Tibial nerve (tissue), 4 donors: ENCODE results near the gene ATG10. TPM values are rescaled to one million over a fixed set of nuclear protein-coding genes. Genes with fewer than 3 reads are reported as not detected.
"Not testable (repeated sequence)": the region's sequence is repeated elsewhere in the genome, so short reads cannot be mapped to it uniquely, and the experiment has no call there.

Source experiments
- DNase-seq, 2 donors: peaks; one replicate each; pipeline ENCODE4 v3.0.0-alpha.2; 2019; ENCODE audit warnings: low spot score in 2 of 2
- H3K27ac ChIP-seq, 4 donors: fragments of 200-600 bp; sonication (generic) in 3 of 4; one replicate each; pipeline ENCODE4 v1.5.1; 2017 to 2019; ENCODE audit warnings: mild to moderate bottlenecking in 1 of 4
- H3K27me3 ChIP-seq, 2 donors: fragments of 200-600 bp; sonication (generic) in 1 of 2; one replicate each; pipeline versions ENCODE4 v1.5.1 to v1.6.0; 2017 to 2019
- H3K36me3 ChIP-seq, 3 donors: fragments of 200-600 bp; sonication (generic); one replicate each; pipeline ENCODE4 v1.5.1; 2018 to 2019
- H3K4me1 ChIP-seq, 4 donors: fragments of 200-600 bp; sonication (generic) in 3 of 4; one replicate each; pipeline ENCODE4 v1.5.1; 2017 to 2019
- H3K4me3 ChIP-seq, 4 donors: fragments of 200-600 bp; sonication (generic) in 3 of 4; one replicate each; pipeline ENCODE4 v1.5.1; 2017 to 2019; ENCODE audit warnings: mild to moderate bottlenecking in 1 of 4, moderate library complexity in 1 of 4
- H3K9me3 ChIP-seq, 4 donors: fragments of 200-600 bp; sonication (generic) in 3 of 4; one replicate each; pipeline ENCODE4 v1.5.1; 2017 to 2019
- EP300 ChIP-seq, 2 donors: sonication (generic); formaldehyde crosslinking; IDR thresholded peaks; one replicate each; pipeline ENCODE4 v1.6.1; 2017; ENCODE audit warnings: antibody characterized with exemption in 2 of 2, mild to moderate bottlenecking in 1 of 2
- POLR2A ChIP-seq, 2 donors: fragments of 450-650 bp; IDR thresholded peaks; one replicate each; pipeline ENCODE4 v1.6.1; 2017; ENCODE audit warnings: antibody characterized with exemption in 2 of 2, mild to moderate bottlenecking in 2 of 2, moderate library complexity in 2 of 2
- WGBS, 2 donors: methylation state at CpG; one replicate each; pipeline ENCODE4 v1.1.5; 2018; 5-methylcytosine and 5-hydroxymethylcytosine counted together
- total RNA-seq, 4 donors: library from RNA; depleted of rRNA; stranded (reverse); fragments of >200 nt; gene quantifications; one replicate each; pipeline ENCODE4 v1.1.0, GENCODE V29; 2016
- TF ChIP-seq, protein P1 (sequence below), 5 experiments: fragments of 200-600 bp in 3 of 5; fragments of 450-650 bp in 2 of 5; sonication (generic) in 3 of 5; IDR thresholded peaks; one replicate each; pipeline ENCODE4 v1.5.1; 2016 to 2019; ENCODE audit warnings: antibody characterized with exemption in 5 of 5, mild to moderate bottlenecking in 3 of 5, moderate library complexity in 2 of 5

ATG10 gene
- total RNA-seq, 4 donors from 2014 or later = 3.5 to 25.1 (median 6.9) TPM

DNA sequence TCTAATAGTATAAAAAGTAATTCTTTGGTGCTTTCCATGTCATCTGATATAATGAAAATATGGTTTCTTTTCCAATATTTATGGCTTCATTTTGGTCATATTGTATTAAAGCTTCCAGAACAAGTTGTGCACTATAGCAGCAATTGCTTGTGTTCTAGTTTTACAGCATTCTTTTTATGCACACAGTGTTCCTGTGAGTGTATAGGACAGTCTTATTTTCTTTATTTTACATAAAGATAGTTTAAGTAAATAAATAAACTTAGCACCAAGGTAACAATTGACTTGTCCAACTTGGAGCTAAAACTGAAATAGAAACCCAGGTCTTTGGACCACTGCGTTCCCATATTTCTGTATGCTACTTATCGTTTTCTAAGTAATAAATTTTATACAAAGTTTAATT, 38.9 kb downstream of the ATG10 start:
- TF ChIP-seq, protein P1, sequence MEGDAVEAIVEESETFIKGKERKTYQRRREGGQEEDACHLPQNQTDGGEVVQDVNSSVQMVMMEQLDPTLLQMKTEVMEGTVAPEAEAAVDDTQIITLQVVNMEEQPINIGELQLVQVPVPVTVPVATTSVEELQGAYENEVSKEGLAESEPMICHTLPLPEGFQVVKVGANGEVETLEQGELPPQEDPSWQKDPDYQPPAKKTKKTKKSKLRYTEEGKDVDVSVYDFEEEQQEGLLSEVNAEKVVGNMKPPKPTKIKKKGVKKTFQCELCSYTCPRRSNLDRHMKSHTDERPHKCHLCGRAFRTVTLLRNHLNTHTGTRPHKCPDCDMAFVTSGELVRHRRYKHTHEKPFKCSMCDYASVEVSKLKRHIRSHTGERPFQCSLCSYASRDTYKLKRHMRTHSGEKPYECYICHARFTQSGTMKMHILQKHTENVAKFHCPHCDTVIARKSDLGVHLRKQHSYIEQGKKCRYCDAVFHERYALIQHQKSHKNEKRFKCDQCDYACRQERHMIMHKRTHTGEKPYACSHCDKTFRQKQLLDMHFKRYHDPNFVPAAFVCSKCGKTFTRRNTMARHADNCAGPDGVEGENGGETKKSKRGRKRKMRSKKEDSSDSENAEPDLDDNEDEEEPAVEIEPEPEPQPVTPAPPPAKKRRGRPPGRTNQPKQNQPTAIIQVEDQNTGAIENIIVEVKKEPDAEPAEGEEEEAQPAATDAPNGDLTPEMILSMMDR (IDR thresholded peaks at IDR 0.05) = no peak
- TF ChIP-seq POLR2A (IDR thresholded peaks at IDR 0.05) (no peak), EP300 (IDR thresholded peaks at IDR 0.05) (no peak)
- no peak for DNase-seq
- H3K36me3 ChIP-seq = peaks cover 0 to 11% (median 0%) of the 10 kb centered on the region in 3 donors
- H3K27me3 ChIP-seq = no peaks in the 10 kb centered on the region
- H3K4me3 ChIP-seq = no peak overlapping the region
- peaks cover 0 to 4% (median 0%) of the 10 kb centered on the region in 4 donors for H3K9me3 ChIP-seq
- H3K4me1 ChIP-seq = no peaks in the 10 kb centered on the region
- no peak overlapping the region for H3K27ac ChIP-seq
- 96 to 98% methylated on average over 2 of the region's 2 CpGs for WGBS, 2 donors

DNA sequence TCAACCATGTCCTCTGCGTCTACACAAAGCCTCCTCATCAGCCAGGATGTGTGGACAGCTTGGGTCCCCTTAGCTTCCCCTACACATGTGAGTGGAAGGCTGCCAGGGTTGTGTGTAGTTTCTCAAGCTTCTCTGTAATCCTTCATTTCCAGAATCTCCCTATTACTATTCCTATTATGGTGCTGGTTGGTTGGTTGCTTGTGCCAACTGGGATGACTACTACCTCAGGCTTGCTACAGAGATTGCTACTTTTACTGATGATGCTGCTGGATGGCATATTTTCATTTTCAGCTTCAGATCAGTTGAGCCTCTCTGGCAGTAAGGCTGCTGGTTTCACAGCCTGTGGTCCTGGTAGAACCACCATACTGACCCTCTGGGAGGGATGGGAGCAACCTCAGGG, 39.9 kb downstream of the ATG10 start:
- Histone ChIP-seq H3K27ac (no peak overlapping the region), H3K36me3 (peaks cover 0 to 11% (median 0%) of the 10 kb centered on the region in 3 donors), H3K4me1 (no peaks in the 10 kb centered on the region), H3K9me3 (peaks cover 0 to 15% (median 3%) of the 10 kb centered on the region in 4 donors), H3K4me3 (no peak overlapping the region), H3K27me3 (no peaks in the 10 kb centered on the region)
- DNase-seq = no peak
- no peak for TF ChIP-seq POLR2A (IDR thresholded peaks at IDR 0.05)
- TF ChIP-seq EP300 (IDR thresholded peaks at IDR 0.05) = no peak
- TF ChIP-seq, protein P1 (IDR thresholded peaks at IDR 0.05) = no peak
- 89 to 100% methylated on average over 1 of the region's 1 CpG for whole genome bisulfite sequencing, 2 donors

DNA sequence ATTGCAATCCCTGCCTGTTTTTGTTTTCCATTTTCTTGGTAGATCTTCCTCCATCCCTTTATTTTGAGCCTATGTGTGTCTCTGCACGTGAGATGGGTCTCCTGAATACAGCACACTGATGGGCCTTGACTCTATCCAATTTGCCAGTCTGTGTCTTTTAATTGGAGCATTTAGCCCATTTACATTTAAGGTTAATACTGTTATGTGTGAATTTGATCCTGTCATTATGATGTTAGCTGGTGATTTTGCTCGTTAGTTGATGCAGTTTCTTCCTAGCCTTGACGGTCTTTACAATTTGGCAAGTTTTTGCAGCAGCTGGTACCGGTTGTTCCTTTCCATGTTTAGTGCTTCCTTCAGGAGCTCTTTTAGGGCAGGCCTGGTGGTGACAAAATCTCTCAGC, 42.8 kb downstream of the ATG10 start:
- H3K4me1 ChIP-seq, H3K27me3 ChIP-seq, H3K4me3 ChIP-seq, H3K36me3 ChIP-seq, H3K27ac ChIP-seq, DNase-seq: not testable (repeated sequence)
- peaks cover 0 to 16% (median 3%) of the 10 kb centered on the region in 4 donors for H3K9me3 ChIP-seq
- WGBS, 2 donors = 97% methylated on average over 4 of the region's 4 CpGs

DNA sequence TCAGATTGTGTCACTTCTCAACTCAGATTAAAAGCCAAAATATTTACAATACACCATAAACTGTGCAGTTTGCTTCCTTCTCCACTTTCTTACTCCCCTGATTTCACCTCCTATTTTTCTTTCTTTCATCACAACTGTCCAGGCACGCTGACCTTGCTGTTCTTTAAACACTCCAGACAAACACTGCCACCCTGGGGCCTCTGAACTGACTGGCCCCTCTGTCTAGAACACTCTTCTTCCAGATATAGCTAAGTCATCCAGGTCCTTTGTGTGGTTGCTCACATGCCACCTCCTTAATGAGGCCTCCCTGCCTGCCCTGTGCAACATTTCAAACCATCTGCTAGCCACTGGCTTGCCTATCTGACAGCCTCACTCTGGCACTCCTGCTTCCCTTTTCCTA, 46.6 kb downstream of the ATG10 start:
- peaks cover 0 to 16% (median 3%) of the 10 kb centered on the region in 4 donors for H3K9me3 ChIP-seq
- H3K27ac ChIP-seq = no peak overlapping the region
- TF ChIP-seq POLR2A (IDR thresholded peaks at IDR 0.05) = no peak
- 69 to 73% methylated on average over 1 of the region's 1 CpG for WGBS, 2 donors
- H3K36me3 ChIP-seq = peaks cover 0 to 3% (median 0%) of the 10 kb centered on the region in 3 donors
- no peak for DNase-seq
- H3K27me3 ChIP-seq = no peaks in the 10 kb centered on the region
- no peak overlapping the region for H3K4me3 ChIP-seq
- H3K4me1 ChIP-seq = no peaks in the 10 kb centered on the region

DNA sequence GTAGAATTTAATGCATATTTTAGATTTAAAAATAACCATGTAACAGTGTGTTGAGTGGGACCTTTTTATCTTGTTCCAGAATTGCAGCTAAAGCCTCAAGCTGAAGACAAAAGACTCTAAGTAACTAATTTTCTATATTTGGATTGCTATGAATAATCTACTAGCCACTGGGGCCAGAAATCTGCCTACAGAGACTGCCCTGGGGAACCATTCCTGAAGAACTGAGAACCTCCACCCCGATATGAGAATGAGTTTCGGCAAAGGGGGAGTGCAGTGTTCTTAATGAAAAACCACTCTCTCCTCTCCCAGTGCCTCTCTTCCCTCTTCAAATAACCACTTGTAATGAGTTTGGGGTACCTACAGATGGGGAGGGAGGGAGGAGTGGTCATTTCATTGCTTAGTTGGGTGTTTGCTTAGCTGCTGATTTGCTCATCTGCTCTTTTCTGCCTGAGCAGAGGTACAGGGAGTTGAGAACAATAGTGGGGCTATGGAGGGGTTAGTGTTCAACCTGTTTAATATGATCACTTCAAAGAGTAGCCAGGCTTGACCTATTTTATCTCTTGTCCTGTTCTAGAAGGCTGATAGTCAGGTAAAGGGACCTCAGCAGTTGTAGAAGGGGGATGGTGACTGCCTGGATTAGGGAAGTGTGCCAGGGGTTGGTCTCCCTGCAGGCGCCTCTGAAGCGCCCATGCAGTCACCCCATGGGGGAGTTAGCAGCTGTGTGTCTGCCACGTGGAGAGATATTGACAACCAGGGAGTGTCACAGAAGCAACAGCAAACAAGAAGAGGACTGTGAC, 47.7 kb downstream of the ATG10 start:
- no peak overlapping the region for H3K27ac ChIP-seq
- H3K4me3 ChIP-seq = no peak overlapping the region
- H3K27me3 ChIP-seq = no peaks in the 10 kb centered on the region
- TF ChIP-seq, protein P1 (IDR thresholded peaks at IDR 0.05) = no peak
- no peak for TF ChIP-seq EP300 (IDR thresholded peaks at IDR 0.05)
- TF ChIP-seq POLR2A (IDR thresholded peaks at IDR 0.05) = no peak
- peaks cover 0 to 3% (median 0%) of the 10 kb centered on the region in 3 donors for H3K36me3 ChIP-seq
- WGBS, 2 donors = 39 to 52% methylated on average over 5 of the region's 5 CpGs
- H3K4me1 ChIP-seq = no peaks in the 10 kb centered on the region
- H3K9me3 ChIP-seq = peaks cover 0 to 16% (median 3%) of the 10 kb centered on the region in 4 donors
- DNase-seq = no peak

DNA sequence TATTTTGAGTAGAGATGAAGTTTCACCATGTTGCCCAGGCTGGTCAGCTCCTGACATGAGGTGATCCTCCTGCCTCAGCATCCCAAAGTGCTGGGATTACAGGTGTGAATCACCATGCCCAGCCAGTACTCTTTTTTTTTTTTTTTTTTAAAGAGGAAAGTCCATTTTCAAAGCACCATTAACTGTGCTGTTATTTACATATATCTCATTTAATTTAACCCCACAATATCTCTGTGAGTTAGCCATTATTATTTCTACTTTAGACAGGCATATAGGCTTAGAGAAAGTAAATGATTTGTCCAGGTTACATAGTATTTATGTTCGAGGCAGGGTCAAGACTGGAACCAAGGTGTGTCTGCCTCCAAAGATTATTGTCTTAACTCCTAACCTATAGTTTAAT, 50.7 kb downstream of the ATG10 start:
- no peaks in the 10 kb centered on the region for H3K4me1 ChIP-seq
- TF ChIP-seq, protein P1 (IDR thresholded peaks at IDR 0.05) = no peak
- no peak overlapping the region for H3K4me3 ChIP-seq
- H3K36me3 ChIP-seq = no peaks in the 10 kb centered on the region
- H3K9me3 ChIP-seq = no peaks in the 10 kb centered on the region
- no peak overlapping the region for H3K27ac ChIP-seq
- DNase-seq = no peak
- WGBS, 2 donors = 89 to 95% methylated on average over 1 of the region's 1 CpG
- H3K27me3 ChIP-seq = no peaks in the 10 kb centered on the region
